Effector memory CD4-positive, alpha-beta T cell (primary cell): ENCODE measurements around the gene SSPN.

ENCODE experiments used
- DNase-seq, 3 donors: peaks; one replicate each; pipeline ENCODE4 v3.0.0-alpha.2; 2020
- H3K27ac ChIP-seq: 2 replicates; pipeline ENCODE4 v1.7.0; 2013; ENCODE audit warnings: mild to moderate bottlenecking, low read length, moderate library complexity; ENCODE audit not compliant: insufficient read depth, poor library complexity, severe bottlenecking
- H3K27me3 ChIP-seq: replicated peaks from 2 replicates; pipeline ENCODE4 v1.7.0; 2013; ENCODE audit warnings: mild to moderate bottlenecking, low read length; ENCODE audit not compliant: insufficient read depth, control insufficient read depth, poor library complexity, severe bottlenecking
- H3K36me3 ChIP-seq: 2 replicates; pipeline ENCODE4 v1.7.0; 2013; ENCODE audit warnings: mild to moderate bottlenecking, low read length, moderate library complexity; ENCODE audit not compliant: control insufficient read depth, insufficient read depth
- H3K4me1 ChIP-seq: 2 replicates; pipeline ENCODE4 v1.7.0; 2013; ENCODE audit warnings: low read length, mild to moderate bottlenecking; ENCODE audit not compliant: control insufficient read depth, insufficient read depth, poor library complexity, severe bottlenecking
- H3K4me3 ChIP-seq: 2 replicates; pipeline ENCODE4 v1.7.0; 2013; ENCODE audit warnings: low read length, low read depth, mild to moderate bottlenecking; ENCODE audit not compliant: insufficient read depth, poor library complexity, severe bottlenecking
- H3K9me3 ChIP-seq: 2 replicates; pipeline ENCODE4 v1.7.0; 2013; ENCODE audit warnings: mild to moderate bottlenecking, low read length, moderate library complexity; ENCODE audit not compliant: control insufficient read depth
- total RNA-seq, 3 donors: gene quantifications; one replicate each; lab custom pipeline; 2026; lab: John Stamatoyannopoulos, UW

SSPN gene, protein sequence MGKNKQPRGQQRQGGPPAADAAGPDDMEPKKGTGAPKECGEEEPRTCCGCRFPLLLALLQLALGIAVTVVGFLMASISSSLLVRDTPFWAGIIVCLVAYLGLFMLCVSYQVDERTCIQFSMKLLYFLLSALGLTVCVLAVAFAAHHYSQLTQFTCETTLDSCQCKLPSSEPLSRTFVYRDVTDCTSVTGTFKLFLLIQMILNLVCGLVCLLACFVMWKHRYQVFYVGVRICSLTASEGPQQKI
- total RNA-seq = 0 to 0.17 (median 0) reads per million in 3 donors

GRCh38 chr12:26195250-26195640 lies at the start of gene SSPN:
Gene SSPN (plus strand): TSS chr12:26195573. CDS start chr12:26195673, 100 bp downstream.
- Histone ChIP-seq H3K4me3 (no peak within 1 kb of the TSS), H3K36me3 (no peaks in the 10 kb centered on the region), H3K9me3 (no peaks in the 10 kb centered on the region), H3K27me3 (peaks cover 8% of the 10 kb centered on the region), H3K27ac (no peak within 1 kb of the TSS), H3K4me1 (peaks cover 6% of the 10 kb centered on the region)
- DNase-seq = no peak

GRCh38 chr12:26148291-26148690 lies 47.1 kb upstream of the SSPN start:
- Histone ChIP-seq H3K27me3 (no peaks in the 10 kb centered on the region), H3K4me1 (no peaks in the 10 kb centered on the region), H3K27ac (no peak overlapping the region), H3K9me3 (no peaks in the 10 kb centered on the region), H3K4me3 (no peak overlapping the region), H3K36me3 (no peaks in the 10 kb centered on the region)
- no peak for DNase-seq

GRCh38 chr12:26149968-26150500 lies 45.3 kb upstream of the SSPN start:
- no peak overlapping the region for H3K4me3 ChIP-seq
- no peaks in the 10 kb centered on the region for H3K4me1 ChIP-seq
- DNase-seq = no peak
- no peaks in the 10 kb centered on the region for H3K27me3 ChIP-seq
- no peak overlapping the region for H3K27ac ChIP-seq
- no peaks in the 10 kb centered on the region for H3K9me3 ChIP-seq
- no peaks in the 10 kb centered on the region for H3K36me3 ChIP-seq

- no peak for DNase-seq
- no peaks in the 10 kb centered on the region for H3K4me1 ChIP-seq
- H3K9me3 ChIP-seq = no peaks in the 10 kb centered on the region
- H3K4me3 ChIP-seq = no peak overlapping the region
- no peak overlapping the region for H3K27ac ChIP-seq
- H3K36me3 ChIP-seq = no peaks in the 10 kb centered on the region
- H3K27me3 ChIP-seq = no peaks in the 10 kb centered on the region
These were observed 44.5 kb upstream of the SSPN start for GRCh38 chr12:26150736-26151450.

- H3K4me1 ChIP-seq = no peaks in the 10 kb centered on the region
- no peaks in the 10 kb centered on the region for H3K9me3 ChIP-seq
- no peak overlapping the region for H3K27ac ChIP-seq
- H3K4me3 ChIP-seq = no peak overlapping the region
- no peaks in the 10 kb centered on the region for H3K36me3 ChIP-seq
- no peaks in the 10 kb centered on the region for H3K27me3 ChIP-seq
- DNase-seq = no peak
These were observed 42.8 kb upstream of the SSPN start for GRCh38 chr12:26152507-26153102.

GRCh38 chr12:26153421-26154154 lies 41.8 kb upstream of the SSPN start:
- no peaks in the 10 kb centered on the region for H3K9me3 ChIP-seq
- no peaks in the 10 kb centered on the region for H3K36me3 ChIP-seq
- no peaks in the 10 kb centered on the region for H3K27me3 ChIP-seq
- DNase-seq = no peak
- no peaks in the 10 kb centered on the region for H3K4me1 ChIP-seq
- H3K27ac ChIP-seq = no peak overlapping the region
- H3K4me3 ChIP-seq = no peak overlapping the region

DNA sequence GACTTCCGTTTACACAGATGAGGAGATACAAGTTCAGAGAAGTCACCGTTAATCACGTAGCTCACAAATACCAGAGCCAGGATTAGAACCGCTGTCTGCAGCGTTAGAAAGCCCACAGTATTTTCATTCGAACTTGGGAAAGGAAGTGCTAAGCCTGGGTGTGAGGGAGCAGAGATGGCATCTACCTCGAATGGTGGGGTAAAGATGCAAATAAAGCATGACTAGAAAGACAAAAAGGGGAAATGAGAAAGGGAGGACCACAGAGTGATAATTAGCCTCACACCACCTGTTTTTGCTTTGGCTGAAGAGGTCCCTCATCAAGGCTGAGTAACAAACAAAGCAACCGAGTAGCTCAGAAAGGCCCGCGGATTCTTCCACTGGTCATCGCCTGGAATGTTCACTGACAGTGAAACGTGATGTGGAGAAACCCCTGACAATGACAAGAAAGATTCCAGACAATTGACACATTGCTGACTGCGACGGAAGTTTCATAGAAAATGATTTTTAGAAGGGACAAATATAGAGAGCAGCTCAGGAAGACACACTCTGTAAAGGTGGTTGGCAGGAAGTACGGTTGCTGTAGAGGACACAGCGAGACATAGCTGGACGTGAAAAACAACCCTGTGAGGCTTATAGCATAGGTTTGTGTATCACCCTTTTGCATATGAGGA lies 39.0 kb upstream of the SSPN start:
- H3K9me3 ChIP-seq = no peaks in the 10 kb centered on the region
- H3K27me3 ChIP-seq = no peaks in the 10 kb centered on the region
- H3K4me3 ChIP-seq = no peak overlapping the region
- no peaks in the 10 kb centered on the region for H3K4me1 ChIP-seq
- no peak for DNase-seq
- H3K27ac ChIP-seq = no peak overlapping the region
- no peaks in the 10 kb centered on the region for H3K36me3 ChIP-seq

DNA sequence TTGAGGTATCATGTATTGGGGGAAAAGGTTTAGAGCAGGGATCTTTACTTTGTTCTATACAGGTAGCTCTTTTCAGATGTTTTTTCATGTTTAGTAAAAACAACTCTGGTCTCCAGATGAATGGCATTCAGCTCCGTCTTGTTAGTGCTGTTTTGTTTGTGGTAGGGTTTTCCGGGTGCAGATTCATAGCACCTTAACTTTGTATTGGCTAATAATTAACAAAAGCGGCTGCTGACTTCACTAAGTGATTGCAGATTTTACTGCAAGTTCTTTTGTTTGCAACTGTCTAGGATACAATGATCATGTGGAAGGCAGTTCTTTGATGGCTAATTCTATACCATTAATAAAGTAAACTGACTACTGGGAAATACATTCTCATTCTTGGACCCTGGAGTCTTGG lies 38.4 kb upstream of the SSPN start:
- no peaks in the 10 kb centered on the region for H3K36me3 ChIP-seq
- no peaks in the 10 kb centered on the region for H3K27me3 ChIP-seq
- H3K27ac ChIP-seq = no peak overlapping the region
- DNase-seq = no peak
- no peaks in the 10 kb centered on the region for H3K9me3 ChIP-seq
- H3K4me3 ChIP-seq = no peak overlapping the region
- no peaks in the 10 kb centered on the region for H3K4me1 ChIP-seq

DNA sequence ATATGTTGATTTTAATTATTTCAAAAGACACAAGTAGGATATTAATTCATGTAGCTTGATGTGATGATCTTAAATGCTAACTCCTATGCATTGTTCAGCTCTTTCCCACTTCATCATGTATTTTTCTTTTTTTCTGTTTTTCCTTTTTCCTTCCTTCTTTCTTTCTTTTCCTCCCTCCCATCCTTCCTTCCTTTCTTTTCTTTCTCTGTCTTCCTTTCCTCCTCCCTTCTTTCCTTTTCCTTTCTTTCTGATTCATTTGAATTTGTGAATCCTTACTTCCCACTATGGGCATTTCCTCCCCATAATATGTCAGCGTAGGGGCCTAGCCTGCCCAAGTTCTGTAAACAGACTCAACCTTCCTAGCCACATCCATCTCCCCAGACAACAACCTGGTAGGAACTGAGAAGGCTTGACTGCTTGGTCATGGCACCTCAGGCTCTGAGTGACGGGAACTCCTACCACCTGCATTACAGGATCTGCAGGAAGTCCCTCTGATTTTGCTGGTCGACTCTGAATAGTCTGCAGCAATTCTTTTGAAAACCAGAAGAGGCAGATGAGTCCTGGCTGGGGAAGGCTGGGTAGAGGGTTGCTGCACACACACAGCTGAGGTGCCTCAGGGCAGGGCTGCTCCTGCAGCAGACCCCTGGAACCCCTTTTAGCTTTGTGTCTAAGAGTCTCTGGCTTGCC lies 37.2 kb upstream of the SSPN start:
- Histone ChIP-seq H3K27ac (no peak overlapping the region), H3K4me1 (no peaks in the 10 kb centered on the region), H3K4me3 (no peak overlapping the region)

More for the DNA sequence above, 37.2 kb upstream of the SSPN start:
- H3K36me3 ChIP-seq = no peaks in the 10 kb centered on the region
- no peaks in the 10 kb centered on the region for H3K9me3 ChIP-seq
- no peaks in the 10 kb centered on the region for H3K27me3 ChIP-seq
- no peak for DNase-seq
